ENCODE results near the gene CAVIN1.

CAVIN1 gene

DNA sequence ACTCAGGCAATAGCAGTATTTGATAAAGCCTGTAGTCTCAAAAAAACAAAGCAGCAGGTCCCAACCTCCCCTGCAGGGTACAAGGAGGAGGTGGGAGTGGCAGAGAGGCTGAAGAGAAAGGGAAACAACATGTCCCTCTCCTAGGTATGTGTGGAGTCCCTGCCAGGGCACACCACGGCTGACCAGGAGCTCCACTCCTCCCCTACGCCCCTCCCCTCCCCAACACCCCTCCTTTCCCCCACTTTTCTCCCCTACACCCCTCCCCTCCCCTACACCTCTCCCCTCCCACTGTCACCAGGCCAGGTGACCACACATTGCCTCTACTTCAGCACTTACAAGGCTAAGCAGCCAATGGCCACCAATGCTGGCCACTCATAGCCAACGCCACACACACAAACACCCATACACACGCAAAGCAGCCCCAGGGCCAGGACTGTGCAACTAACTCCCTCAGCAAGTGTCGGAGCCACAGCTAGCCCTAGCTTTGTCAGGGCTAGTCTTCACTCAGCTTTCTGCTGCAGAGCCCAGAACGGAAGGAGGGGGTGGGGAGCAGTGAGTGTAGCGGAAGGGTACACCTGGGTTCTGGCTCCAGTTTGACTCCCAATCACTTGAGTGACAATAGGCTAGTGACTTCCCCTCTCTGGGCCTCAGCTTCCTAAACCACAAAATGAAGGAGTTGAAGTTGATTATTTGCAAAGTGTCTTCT lies 8.2 kb downstream of the CAVIN1 start:
- TF ChIP-seq, protein P1, sequence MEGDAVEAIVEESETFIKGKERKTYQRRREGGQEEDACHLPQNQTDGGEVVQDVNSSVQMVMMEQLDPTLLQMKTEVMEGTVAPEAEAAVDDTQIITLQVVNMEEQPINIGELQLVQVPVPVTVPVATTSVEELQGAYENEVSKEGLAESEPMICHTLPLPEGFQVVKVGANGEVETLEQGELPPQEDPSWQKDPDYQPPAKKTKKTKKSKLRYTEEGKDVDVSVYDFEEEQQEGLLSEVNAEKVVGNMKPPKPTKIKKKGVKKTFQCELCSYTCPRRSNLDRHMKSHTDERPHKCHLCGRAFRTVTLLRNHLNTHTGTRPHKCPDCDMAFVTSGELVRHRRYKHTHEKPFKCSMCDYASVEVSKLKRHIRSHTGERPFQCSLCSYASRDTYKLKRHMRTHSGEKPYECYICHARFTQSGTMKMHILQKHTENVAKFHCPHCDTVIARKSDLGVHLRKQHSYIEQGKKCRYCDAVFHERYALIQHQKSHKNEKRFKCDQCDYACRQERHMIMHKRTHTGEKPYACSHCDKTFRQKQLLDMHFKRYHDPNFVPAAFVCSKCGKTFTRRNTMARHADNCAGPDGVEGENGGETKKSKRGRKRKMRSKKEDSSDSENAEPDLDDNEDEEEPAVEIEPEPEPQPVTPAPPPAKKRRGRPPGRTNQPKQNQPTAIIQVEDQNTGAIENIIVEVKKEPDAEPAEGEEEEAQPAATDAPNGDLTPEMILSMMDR (IDR thresholded peaks at IDR 0.05; ENCODE audit: low read depth, low read length, missing control alignments) = no peak
- DNase-seq (ENCODE audit: extremely low read depth, low read depth) = no peak
- H3K4me3 ChIP-seq (replicated peaks; ENCODE audit: low read depth, low read length) = no peak overlapping the region

DNA sequence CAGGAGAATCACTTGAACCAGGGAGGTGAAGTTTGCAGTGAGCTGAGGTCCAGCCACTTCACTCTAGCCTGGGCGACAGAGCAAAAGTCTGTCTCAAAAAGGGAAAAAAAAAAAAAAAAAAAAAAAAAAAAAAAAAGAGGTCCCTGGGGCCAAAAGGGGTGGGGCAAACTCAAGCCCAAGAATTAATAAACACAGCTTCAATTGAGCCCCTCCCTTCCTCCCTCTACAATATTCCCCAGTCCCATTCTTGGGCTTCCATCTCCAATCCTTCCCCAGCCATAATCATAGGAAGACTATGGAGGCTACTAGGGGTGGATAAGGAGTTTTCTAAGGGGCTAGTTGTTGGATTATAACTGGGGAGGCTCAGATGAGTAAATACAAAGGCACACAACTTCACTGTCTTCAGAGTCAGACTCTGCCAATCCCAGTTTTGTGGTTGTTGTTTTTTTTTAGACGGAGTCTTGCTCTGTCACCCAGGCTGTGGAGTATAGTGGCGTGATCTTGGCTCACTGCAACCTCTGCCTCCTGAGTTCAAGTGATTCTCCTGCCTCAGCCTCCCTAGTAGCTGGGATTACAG lies 9.5 kb downstream of the CAVIN1 start:
- TF ChIP-seq, protein P1 (IDR thresholded peaks at IDR 0.05; ENCODE audit: low read depth, low read length, missing control alignments) = no peak
- no peak for DNase-seq (ENCODE audit: extremely low read depth, low read depth)
- H3K4me3 ChIP-seq (replicated peaks; ENCODE audit: low read depth, low read length) = no peak overlapping the region

DNA sequence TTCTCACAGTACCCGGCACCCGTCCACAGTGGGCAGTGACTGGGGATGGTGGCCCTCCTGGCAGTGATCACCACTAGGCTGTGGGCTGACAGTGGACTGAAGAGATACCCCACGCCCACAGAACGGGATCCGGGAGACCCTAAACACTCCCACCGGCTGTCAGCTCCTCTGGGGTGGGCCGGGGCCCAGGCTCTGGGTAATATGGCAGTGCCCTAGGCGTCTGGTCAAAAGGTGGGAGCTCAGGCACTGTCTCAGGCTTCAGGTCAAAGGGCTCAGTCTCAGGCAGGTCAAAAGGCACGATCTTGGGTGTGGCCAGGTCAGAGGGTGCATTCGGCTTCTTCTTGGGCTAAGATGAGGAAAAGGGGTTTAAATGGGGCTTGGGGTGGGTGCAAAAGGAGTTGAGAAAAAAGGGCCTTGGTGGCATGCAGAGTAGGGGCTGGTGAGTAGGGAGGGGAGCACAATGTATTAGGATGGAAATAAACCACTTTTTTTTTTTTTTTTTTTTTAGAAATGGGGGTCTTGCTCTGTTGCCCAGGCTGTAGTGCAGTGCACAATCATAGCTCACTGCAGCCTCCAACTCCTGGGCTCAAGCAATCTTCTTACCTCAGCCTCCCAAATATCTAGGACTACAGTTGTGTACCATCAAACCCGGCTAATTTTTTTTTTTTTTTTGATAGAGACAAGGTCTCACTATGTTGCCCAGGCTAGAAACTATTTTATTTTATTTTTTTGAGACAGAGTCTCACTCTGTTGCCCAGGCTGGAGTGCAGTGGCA lies 11.0 kb downstream of the CAVIN1 start:
- no peak overlapping the region for H3K4me3 ChIP-seq (replicated peaks; ENCODE audit: low read depth, low read length)
- TF ChIP-seq, protein P1 (IDR thresholded peaks at IDR 0.05; ENCODE audit: low read depth, low read length, missing control alignments) = no peak
- DNase-seq (ENCODE audit: extremely low read depth, low read depth) = no peak

DNA sequence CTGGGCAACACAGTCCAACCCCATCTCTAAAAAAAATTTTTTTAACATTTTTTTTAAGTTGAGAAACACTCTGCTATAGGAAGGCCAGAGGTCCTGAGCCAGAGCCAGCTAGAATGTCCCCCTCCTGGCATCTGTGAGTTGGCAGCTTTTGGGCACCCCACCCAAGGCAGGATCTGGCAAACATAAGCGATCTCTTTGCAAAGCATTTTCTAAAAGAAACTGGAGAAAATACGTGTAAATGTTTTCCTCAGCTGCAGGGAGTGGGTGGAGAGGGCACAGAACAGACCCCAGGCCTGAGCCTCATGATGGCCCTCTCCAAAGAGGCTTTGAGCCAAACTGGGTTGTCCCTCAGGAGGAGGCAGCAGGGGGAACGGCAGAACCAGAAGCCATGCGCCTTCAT lies 11.7 kb downstream of the CAVIN1 start:
- DNase-seq (ENCODE audit: extremely low read depth, low read depth) = no peak
- no peak overlapping the region for H3K4me3 ChIP-seq (replicated peaks; ENCODE audit: low read depth, low read length)
- TF ChIP-seq, protein P1 (IDR thresholded peaks at IDR 0.05; ENCODE audit: low read depth, low read length, missing control alignments) = no peak

DNA sequence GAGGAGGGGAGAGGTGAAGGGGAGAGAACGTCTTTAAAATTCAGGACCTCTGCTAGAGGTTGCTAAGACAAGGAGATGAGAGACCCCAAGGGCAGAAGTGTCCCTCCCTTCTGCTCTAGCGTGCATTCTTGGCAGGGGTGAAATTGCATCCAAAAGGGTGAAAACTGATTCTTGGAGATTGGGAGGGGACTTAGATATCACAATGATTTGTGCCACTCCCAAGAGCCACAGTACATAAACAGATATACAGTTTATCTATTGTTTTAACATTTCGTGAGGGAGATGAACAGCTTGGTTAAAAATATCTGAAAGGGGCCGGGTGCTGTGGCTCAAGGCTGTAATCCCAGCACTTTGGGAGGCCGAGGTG lies 12.8 kb downstream of the CAVIN1 start:
- DNase-seq (ENCODE audit: extremely low read depth, low read depth) = no peak
- no peak overlapping the region for H3K4me3 ChIP-seq (replicated peaks; ENCODE audit: low read depth, low read length)
- TF ChIP-seq, protein P1 (IDR thresholded peaks at IDR 0.05; ENCODE audit: low read depth, low read length, missing control alignments) = no peak

DNA sequence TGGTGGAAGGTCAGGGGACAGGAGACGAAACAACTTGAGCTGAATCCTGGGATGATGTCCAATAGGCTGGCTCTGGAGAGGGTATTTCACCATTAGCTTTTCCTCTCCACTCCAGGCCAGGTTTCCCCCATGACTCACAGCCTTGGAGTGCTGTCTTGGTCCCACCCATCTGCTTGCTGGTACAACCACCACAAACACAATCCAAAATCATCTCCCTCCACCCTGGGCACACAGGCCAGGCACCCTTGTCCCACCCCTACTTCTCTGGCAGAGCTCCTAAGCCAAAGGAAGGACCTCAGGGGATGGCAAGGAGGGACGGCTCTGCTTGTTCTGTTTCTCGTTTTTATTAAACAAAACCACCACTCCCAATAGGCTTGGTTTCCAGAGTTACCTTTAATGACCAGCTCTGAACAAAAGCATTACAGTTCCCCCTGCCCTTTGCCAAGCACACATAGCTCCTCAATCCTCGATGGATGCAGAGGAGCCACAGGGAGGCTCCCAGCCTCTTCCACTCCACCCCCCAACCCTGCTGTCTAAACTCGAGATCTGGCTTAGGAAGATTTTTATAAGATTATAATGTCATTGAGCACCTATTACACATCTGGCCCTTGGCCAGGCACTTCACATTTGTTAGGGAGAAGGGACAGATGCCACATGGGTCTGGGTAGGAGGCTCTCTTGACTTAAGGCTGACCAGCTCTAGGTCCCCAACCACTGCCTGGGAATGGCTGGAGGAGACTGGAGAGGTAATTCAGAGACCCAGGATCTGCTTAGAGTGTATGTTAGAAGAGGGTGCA lies 13.3 kb downstream of the CAVIN1 start:
- no peak overlapping the region for H3K4me3 ChIP-seq (replicated peaks; ENCODE audit: low read depth, low read length)
- peak; percentile 70 for DNase-seq (ENCODE audit: extremely low read depth, low read depth)
- TF ChIP-seq, protein P1 (IDR thresholded peaks at IDR 0.05; ENCODE audit: low read depth, low read length, missing control alignments) = no peak

Data from HFF-Myc (cell line).